ENCODE measurements around the gene TRNAU1AP.
"Not testable (repeated sequence)": the region's sequence is repeated elsewhere in the genome, so short reads cannot be mapped to it uniquely, and the experiment has no call there.

The TRNAU1AP gene

DNA sequence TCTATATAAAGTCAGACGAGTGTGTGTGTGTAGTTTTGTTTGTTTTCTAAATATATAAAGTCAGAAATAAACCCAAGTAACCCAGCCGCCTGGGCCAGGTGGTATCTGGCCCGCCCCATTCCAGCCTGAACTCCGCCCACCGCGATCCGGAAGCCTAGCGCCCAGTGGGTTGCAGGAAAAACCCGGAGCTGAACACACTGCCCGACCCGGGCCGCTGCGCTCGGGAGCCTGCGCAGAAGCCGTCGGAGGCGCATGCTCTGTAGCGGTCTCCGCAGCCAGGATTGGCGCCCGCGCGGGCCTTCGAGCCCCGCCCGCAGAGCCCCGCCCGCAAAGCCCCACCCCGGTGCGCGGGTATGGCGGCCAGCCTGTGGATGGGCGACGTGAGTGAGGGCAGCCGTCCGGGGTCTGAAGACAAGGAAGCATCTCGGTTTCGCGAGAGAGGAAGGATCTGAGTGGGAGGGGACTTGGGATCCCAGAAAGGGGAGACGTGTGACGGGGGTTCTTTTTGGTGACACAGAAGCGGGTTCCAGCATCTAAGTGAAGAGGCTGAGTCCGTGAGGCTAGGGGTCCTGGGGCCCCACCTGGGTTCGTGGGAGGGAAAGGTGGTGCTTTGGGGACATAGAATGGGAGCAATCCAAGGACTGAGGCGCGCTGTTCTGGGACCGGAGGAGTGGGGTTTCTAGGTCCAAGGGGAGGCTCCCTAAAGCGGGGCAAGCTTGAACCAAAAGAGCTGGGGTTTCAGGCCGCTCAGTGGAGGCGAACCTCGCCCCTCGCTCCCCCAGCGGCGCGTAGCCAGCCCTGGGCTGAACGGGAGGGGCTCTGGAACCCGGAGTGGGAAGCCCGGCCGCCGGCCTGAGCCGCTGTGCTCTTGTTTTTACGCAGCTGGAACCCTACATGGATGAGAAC lies at the start of gene TRNAU1AP:
TRNAU1AP (plus strand) TSS at position 328 of the 906 bp plus-strand sequence; CDS start at position 354, 26 bp downstream.
- peak; percentile 98 for DNase-seq (ENCODE audit: low spot score)

DNA sequence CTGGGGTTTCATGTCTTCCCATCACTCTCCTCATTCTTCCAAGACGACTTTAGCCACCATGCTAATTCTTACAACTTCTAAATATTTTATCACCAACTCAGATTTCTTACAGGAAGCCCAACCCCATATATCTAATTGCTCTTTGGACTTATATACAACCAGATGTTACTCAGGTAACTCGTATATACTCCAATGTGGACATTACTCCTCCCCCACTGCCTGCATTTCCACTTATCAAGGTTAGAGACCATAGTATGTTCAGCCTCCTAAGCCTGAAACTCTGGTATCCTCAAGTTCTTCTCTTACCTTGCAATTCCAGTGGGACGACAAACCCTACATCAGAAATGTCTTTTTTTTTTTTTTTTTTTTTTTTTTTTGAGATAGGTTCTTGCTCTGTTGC lies 49.8 kb upstream of the TRNAU1AP start:
- DNase-seq (ENCODE audit: low spot score), result no peak

DNA sequence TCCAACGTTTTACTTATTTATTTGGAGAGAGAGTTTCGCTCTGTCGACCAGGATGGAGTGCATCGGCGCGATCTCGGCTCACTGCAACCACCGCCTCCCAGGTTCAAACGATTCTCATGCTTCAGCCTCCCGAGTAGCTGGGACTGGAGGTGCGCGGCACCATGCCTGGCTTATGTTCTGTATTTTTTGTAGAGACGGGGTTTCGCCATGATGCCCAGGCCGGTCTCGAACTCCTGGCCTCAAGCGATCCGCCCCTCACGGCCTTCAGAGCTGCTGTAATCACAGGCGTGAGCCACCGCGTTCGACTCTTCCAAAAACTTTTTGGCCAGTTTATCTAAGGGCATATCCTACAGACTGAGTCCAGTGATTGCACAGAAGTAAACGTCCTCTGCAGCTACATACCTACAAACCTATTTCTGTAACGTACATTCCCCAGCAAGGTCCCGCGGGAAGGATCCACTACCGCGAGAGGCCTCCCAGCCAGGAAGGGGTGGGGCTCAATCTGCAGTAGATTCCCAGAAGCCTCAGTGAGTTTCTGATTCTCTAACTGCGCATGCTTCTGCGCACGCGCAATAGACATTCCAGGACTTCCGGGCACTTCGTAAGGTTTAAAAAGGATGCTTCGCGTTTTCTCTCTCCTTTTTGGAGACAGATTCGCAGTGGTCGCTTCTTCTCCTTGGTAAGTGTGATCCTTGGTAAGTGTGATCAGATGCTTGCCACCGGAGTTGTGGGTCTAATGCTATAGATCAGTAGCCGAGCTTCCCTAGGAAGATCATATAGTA lies 47.3 kb upstream of the TRNAU1AP start, which contains the start of gene RCC1:
RCC1 (plus strand) TSS at position 638 of the 782 bp plus-strand sequence. CDS start 23,824 bp downstream, outside the sequence.
- peak; percentile 98 for DNase-seq (ENCODE audit: low spot score)

DNA sequence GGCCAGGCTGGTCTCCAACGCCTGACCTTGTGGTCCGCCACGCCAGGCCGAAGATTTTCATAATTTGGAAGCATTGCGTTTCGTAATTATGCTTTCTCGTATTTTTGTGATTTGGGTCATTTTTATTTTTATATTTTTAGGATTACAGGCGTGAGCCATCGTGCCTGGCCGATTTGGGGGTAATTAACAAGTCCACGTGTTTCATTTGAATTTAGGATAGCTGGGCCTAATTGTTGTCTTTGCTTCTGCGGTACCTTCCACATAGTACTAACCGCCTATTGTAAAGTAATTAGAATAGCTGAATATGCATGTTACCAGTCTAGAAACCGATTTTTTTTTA lies 46.0 kb upstream of the TRNAU1AP start:
- DNase-seq (ENCODE audit: low spot score), result peak; percentile 34

DNA sequence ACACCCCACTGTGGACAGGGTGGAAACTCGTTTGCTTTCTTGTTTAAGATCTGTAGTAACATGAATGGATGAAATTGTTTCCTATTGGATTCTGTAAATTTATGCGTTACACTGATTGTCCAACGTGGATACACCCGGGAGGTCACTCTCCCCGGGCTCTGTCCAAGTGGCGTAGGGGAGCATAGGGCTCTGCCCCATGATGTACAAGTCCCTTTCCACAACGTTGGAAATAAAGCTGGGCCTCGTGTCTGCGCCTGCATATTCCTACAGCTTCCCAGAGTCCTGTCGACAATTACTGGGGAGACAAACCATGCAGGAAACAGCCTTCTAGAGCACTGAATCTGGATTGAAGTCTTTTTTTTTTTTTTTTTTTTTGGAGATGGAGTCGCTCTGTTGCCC lies 45.6 kb upstream of the TRNAU1AP start:
- DNase-seq (ENCODE audit: low spot score), result peak; percentile 43

DNA sequence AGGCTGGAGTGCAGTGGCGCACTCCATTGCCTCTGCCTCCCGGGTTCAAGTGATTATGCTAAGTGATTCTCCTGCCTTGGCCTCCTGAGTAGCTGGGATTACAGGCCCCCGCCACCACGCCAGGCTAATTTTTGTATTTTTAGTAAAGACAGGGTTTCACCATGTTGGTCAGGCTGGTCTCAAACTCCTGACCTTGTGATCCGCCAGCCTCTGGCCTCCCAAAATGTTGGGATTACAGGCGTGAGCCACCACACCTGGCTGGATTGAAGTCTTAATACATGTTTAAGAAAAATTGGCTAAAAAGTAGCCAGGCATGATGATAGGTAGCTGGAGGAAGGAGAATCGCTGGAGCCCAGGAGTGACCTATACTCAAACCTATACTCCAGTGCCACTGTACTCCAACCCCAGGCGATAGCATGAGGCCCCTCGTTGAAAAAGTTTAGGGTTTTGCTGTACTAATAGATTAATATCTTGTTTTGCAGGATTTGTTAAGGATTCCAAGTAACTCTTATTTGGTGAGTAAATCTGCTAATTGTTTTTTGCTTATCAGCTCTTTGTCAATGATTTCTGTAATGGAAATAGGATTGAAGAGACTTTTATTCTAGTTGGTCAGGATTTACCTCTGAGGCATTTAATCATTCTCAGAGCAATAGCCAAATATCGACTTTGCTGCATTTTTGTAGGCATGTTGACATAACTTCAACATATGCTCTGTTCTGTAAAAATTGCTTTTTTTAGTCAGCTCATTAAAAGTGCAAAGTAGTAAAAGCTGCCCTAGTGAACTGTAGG lies 45.0 kb upstream of the TRNAU1AP start:
- DNase-seq (ENCODE audit: low spot score), result peak; percentile 28

DNA sequence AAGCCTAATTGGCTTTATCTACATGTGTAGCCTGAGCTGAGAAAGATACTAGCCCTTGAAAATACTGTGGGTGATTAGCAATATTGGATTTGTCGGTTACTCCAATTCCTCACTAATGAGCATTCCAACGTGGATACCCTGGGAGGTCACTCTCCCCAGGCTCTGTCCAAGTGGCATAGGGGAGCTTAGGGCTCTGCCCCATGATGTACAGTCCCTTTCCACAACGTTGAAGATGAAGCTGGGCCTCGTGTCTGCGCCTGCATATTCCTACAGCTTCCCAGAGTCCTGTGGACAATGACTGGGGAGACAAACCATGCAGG lies 44.5 kb upstream of the TRNAU1AP start:
- peak; percentile 34 for DNase-seq (ENCODE audit: low spot score)

DNA sequence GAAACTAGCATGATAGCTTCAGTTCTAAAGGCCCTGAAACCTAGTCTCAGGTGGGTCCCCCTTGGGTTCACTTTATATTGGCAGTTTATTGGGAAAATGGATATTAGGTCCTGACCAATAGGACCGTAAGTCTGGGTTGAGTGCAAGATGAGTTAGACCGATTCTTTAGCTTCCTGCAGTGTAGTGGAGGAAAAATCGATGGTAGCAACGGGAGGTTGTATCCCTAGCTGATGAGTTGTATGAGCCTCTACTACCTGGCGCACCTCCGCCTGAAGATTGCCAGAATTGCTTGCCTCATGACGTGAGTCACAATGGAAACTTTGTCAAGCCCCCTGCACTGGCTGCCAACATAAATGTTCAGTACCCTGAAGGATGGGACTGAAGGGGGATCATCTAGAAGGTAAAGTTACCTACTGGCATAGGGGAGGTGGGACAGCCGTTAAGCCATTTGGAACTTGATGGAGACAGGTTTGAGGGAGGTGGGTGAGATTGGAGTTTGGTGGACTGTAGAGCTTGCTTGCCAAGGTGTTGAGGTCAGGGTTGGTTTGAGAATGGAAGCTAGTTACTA lies 43.1 kb upstream of the TRNAU1AP start:
- peak; percentile 55 for DNase-seq (ENCODE audit: low spot score)

DNA sequence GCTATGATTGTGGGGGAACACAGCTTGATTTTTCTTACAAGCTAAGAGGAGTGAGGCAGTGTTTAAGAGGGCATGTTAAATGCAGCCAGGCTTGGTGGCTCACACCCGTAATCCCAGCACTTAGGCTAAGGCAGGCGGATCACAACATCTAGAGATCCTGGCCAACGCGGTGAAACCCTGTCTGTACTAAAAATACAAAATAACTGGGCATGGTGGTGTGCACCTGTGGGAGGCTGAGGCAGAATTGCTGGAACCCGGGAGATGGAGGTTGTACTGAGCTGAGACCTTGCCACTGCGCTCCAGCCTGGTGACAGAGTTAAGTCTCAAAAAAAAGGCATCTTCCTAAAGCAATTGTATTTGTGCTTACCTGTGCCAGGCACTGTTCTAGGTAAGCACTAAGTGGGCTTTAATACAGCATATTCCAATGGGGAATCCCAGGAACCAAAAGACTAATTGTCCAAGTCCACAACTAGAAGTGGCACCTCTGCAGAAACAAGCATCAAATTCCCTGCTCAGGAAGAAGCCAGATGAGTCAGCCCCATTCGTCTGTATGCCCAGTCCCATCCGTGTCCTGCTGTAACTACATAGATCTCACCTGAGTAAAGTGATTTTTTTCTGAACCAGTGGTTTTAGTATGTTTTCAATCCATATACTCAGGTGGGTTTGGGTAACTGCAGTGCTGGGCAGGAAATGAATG lies 42.5 kb upstream of the TRNAU1AP start:
- peak; percentile 74 for DNase-seq (ENCODE audit: low spot score)

DNA sequence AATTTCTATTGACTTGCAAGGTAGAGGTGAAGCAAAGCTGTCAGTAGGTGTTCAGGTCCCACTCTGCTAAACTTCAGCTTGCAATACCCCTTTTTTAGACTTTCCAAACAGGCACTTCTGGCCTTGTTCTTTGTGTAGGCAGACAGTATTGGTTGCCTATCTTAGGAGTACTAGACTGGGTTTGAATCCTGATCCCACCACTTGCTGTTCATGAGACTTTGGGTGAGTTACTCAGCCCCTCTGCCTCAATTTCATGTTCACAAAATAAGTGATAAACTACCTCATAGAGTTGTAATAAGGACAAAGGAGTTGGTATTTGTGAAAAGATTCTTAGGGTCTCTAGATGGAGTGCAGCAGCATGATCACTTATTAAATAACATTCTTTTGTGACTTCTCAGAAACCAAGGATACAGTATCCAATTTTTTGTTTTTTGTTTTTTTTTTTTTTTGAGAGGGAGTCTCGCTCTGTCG lies 41.9 kb upstream of the TRNAU1AP start:
- DNase-seq (ENCODE audit: low spot score), result no peak

DNA sequence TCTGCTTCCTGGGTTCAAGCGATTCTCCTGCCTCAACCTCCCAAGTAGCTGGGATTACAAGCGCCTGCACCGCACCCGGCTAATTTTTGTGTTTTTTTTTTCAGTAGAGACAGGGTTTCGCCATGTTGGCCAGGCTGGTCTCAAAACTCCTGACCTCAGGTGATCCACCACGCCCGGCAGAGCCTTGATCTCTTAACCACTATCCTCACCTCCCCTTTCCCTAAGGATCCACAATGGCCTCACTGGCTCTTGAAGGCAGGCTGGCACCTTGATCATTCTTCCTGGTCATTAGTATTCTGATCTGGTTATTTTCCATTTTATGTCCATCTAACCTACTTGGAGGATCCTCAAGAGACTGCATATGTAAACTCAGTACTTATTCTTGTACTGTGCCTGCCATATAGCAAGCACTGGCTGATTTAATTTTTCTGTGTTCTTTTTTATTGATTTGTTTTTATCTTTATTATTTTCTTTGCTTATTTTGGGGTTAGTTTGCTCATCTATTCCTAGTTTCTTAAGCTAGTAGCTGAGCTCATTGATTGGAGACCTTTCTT lies 40.8 kb upstream of the TRNAU1AP start:
- DNase-seq (ENCODE audit: low spot score), result peak; percentile 33

DNA sequence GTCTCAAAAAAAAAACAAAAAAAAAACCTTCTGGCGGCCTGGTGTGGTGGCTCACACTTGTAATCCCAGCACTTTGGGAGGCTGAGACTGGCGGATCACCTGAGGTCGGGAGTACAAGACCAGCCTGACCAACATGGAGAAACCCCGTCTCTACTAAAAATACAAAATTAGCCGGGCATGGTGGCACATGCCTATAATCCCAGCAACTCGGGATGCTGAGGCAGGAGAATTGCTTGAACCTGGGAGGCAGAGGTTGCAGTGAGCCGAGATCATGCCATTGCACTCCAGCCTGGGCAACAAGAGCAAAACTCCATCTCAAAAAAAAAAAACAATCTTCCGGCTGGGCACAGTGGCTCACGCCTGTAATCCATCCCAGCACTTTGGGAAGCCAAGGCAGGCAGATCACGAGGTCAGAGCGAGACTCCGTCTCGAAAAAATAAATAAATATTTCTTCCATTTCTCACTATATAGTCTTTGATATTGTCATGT lies 38.4 kb upstream of the TRNAU1AP start:
- DNase-seq (ENCODE audit: low spot score), result peak; percentile 16

DNA sequence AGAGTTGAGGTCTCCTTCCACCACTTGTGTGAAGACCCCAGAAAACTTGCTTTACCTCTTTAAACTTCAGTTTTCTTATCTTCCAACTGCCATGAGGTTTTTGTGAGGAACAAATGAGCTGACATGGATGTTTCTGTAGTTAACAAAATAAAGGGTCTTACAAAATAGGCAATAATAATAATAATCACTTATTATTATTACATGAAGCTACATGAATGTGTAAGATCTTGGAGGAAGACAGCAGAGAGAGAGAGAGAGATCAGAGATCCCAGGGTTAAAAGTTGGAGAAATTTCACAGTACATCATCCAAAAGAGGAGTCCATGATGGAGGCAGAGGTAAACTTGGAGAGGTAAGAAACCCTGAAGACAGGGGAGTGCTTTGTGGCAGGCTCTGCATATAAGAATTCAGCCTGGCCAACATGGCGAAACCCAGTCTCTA lies 36.3 kb upstream of the TRNAU1AP start:
- DNase-seq (ENCODE audit: low spot score), result no peak

DNA sequence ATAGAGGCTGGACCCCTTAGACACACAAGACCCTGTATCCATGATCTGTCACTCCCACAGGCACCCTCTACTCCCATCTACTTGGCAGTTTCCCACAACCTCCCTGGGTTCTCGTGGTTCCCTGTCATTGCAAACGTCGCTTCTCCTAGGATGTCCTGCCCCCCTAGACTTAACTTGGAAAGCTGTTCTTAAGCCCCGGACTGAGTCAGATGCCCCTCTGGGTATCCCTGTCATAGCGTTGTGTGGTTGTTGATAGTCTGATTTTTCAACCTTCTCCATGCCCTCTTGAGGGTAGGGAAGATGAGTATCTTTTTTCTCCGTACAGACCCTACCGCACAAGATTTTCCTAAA lies 35.3 kb upstream of the TRNAU1AP start:
- no peak for DNase-seq (ENCODE audit: low spot score)

DNA sequence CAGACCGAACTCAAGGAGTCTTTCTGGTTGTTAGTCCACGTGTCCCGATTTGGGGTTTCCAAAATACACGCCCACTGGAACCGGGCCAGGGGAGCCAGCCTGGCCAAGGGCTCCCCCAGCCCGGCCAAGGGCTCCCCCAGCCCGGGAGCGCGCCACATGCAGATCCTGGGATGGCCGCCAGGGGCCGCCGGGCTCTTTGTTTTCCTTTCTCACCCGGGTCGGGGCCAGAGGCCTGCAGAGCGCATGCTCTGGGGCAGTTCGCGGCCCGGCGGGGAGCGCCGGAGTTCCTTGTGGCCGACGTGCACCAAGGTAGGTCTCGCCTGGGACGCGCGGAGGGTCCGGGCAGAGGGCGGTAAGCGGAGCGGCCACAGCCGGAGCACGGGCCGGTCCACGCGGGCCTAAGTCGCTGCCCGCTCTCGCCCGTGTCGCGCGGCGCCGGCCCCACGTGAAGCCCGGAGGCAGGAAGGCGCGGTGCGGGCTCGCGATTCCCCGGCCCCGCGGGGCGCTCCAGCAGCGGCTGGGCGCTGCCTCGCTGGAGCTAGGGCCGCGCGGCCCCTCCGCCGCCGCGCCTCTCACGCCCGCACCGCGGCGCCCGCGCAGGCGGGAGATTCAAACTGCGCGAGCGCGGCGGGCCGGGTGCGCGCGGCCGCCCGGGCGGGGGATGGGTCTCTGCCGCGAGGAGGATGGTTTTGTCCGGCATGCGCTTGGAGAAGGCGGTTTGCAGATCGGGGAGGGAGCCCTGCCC lies 34.7 kb upstream of the TRNAU1AP start:
- peak; percentile 93 for DNase-seq (ENCODE audit: low spot score)

DNA sequence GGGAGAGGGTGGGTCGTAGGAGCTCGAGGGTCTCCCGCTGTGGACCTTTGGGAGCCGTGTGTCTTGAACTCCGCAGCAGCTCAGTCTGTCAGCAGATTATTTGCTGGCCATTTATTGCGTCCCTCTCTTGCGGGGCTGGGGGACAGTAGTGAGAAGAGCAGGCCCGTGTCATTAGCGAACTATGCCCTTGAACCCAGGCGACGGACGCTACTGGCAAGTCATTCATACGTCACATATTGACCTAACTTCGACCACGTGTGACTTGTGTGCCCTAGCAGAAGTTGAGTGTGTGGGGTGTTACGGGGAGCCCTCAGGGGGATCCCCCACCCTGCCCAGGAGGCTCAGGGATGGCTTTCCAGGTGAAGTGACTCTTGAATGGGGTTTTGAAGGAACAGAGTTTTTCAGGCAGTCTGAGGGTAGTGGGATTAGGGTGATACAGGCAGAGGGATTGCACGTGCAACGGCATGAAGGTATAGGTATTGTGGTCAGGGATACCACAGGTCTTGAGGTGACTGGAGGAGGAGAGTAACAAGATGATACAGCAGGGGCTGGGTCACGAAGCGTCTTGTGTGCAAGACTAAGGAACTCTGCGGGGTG lies 34.0 kb upstream of the TRNAU1AP start:
- peak; percentile 79 for DNase-seq (ENCODE audit: low spot score)

DNA sequence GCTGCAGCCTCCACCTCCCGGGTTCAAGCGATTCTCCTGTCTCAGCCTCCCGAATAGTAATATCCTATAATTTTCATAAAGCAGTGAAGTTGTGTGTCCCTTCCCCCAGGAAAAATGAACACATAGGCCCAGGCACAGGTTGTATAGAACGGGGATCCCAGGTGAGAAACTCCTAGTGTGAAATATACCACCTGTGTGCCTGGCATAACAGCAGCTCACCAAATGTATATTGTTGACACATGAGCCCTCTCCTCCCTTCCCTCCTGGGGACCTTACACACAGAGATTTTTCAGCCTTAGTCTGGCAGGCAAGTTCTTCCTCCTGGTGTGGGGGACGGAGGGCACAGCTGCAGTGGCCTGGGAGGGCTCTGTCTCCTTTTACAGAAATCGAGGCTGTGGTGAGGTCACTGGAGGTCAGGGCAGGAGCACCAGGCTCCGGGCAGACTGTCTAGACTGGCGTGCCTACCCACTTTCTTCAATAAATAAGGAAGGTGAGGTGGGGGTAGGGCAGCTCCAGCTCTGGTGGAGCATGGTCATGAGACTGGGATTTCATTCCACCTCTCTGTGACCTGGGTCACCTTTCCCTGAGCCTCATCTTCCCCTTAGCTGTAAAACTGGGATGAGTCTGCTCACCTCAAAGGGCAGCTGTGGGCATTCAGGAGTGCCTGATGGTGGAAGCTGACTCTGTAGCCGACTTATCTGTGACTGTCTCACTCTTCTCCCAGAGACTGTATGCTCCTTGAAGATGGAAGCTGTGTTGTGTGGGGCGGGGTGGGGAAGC lies 32.7 kb upstream of the TRNAU1AP start:
- no peak for DNase-seq (ENCODE audit: low spot score)

DNA sequence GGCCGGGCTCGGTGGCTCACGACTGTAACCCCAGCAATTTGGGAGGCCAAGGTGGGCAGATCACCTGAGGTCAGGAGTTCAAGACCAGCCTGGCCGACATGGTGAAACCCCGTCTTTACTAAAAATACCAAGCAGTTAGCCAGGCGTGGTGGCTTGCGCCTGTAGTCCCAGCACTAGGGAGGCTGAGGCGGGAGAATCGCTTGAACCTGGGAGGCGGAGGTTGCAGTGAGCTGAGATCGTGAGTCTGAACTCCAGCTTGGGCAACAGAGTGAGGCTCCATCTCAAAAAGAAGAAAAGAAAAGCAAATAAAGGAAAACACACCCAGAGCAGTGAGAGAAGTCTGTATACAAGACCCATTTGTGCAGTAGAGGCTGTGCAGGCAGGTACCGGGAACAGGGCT lies 32.1 kb upstream of the TRNAU1AP start:
- not testable (repeated sequence) for DNase-seq (ENCODE audit: low spot score)

Measured in activated CD4-positive, alpha-beta T cell treated with anti-CD3 and anti-CD28 coated beads, Interleukin-2, Interleukin-4, amounts not matched to agents 100 ng/mL and 50 ng/mL, durations not matched to agents 16 hours and 8 hours (primary cell).